HCT116 (cell line): ENCODE data around the gene TNPO2. TPM values are rescaled to one million over a fixed set of nuclear protein-coding genes. Genes with fewer than 3 reads are reported as not detected.

Experiments
- ATAC-seq: fragments of 200-7000 bp; cut with Tn5 transposase; 2 replicates; pipeline ENCODE4 v1.9.1; 2020; ENCODE audit warnings: mild to moderate bottlenecking, moderate library complexity
- BruUV-seq: library from RNA; stranded (reverse); fragments of 400-500 nt; replicated peaks from 2 replicates; lab custom pipeline; 2021; lab: Mats Ljungman, UMichigan
- CTCF ChIA-PET: fragments of 300-600 bp; sonication (Branson Sonifier 250); formaldehyde crosslinking; loops from one replicate; lab custom pipeline; 2021; ENCODE audit warnings: antibody characterized with exemption; lab: Charles Lee
- POLR2A ChIA-PET: fragments of 300-600, 350-600 bp; sonication (Branson Sonifier 250); formaldehyde crosslinking; loops from one replicate; lab custom pipeline; 2021; ENCODE audit warnings: antibody characterized with exemption; lab: Charles Lee
- RAD21 ChIA-PET, 2 experiments: fragments of 300-600 bp; sonication (Branson Sonifier 250); formaldehyde crosslinking; loops; one replicate each; lab custom pipeline; 2023; ENCODE audit warnings: low total read pairs in 2 of 2; ENCODE audit not compliant: uncharacterized antibody in 2 of 2, unreplicated experiment in 2 of 2, low non-redundant PET in 1 of 2; lab: Charles Lee
- DNase-seq: peaks from one replicate; pipeline ENCODE4 v3.0.0-alpha.2; 2010; ENCODE audit warnings: low read depth, low spot score
- H2AFZ ChIP-seq: fragments of 200-600 bp; shearing (Covaris generic), sonication (generic); 2 replicates; pipeline ENCODE4 v1.6.1; 2017; ENCODE audit warnings: low read depth, mixed run types, mixed read lengths, antibody characterized with exemption, low read length; ENCODE audit not compliant: poor library complexity, severe bottlenecking
- H3K27ac ChIP-seq: 2 replicates; pipeline ENCODE4 v1.5.1; 2012; ENCODE audit warnings: low read depth, low read length
- H3K27me3 ChIP-seq: fragments of 200-600 bp; sonication (generic); 2 replicates; pipeline ENCODE4 v1.6.1; 2016; ENCODE audit warnings: mixed run types, low read length, mixed read lengths; ENCODE audit not compliant: insufficient read depth
- H3K36me3 ChIP-seq, 2 experiments: fragments of 200-500 bp in 1 of 2; fragments of 200-600 bp in 1 of 2; sonication (Bioruptor generic) in 1 of 2; sonication (generic) in 1 of 2; 2 replicates each; pipeline versions ENCODE4 v1.5.1 to v1.6.1; 2014 to 2016; ENCODE audit warnings: low read length in 2 of 2, inconsistent platforms in 1 of 2, mixed read lengths in 1 of 2, mixed run types in 1 of 2; ENCODE audit not compliant: insufficient read depth in 2 of 2, control insufficient read depth in 1 of 2
- H3K4me1 ChIP-seq, 2 experiments: fragments of 200-600 bp in 1 of 2; sonication (generic) in 1 of 2; 2 replicates each; pipeline versions ENCODE4 v1.5.1 to v1.6.1; 2012 to 2017; ENCODE audit warnings: low read length in 2 of 2, inconsistent platforms in 1 of 2, mild to moderate bottlenecking in 1 of 2, mixed read lengths in 1 of 2, mixed run types in 1 of 2, moderate library complexity in 1 of 2; ENCODE audit not compliant: insufficient read depth in 2 of 2, control insufficient read depth in 1 of 2
- H3K4me2 ChIP-seq: fragments of 200-600 bp; sonication (generic); 2 replicates; pipeline ENCODE4 v1.6.1; 2017; ENCODE audit warnings: mixed run types, low read length, mixed read lengths
- H3K4me3 ChIP-seq, 2 experiments: fragments of 200-600 bp in 1 of 2; sonication (generic) in 1 of 2; replicated peaks in 1 of 2; 2 replicates each; pipeline ENCODE4 v1.5.1; 2011 to 2016; ENCODE audit warnings: low read length in 2 of 2, control low read depth in 1 of 2, low read depth in 1 of 2, mild to moderate bottlenecking in 1 of 2, mixed read lengths in 1 of 2, mixed run types in 1 of 2
- H3K79me2 ChIP-seq: fragments of 200-600 bp; sonication (generic); 2 replicates; pipeline ENCODE4 v1.6.1; 2017; ENCODE audit warnings: mild to moderate bottlenecking, mixed run types, low read length, moderate library complexity, mixed read lengths; ENCODE audit not compliant: insufficient read depth
- H3K9ac ChIP-seq: fragments of 200-600 bp; sonication (generic); 2 replicates; pipeline ENCODE4 v1.6.1; 2016; ENCODE audit warnings: low read length, mixed read lengths
- H3K9me2 ChIP-seq: fragments of 200-600 bp; sonication (generic), shearing (Covaris generic); 2 replicates; pipeline ENCODE4 v1.6.1; 2017; ENCODE audit warnings: mixed run types, mild to moderate bottlenecking, moderate library complexity; ENCODE audit not compliant: insufficient read depth
- H3K9me3 ChIP-seq, 2 experiments: fragments of 200-500 bp in 1 of 2; fragments of 200-600 bp in 1 of 2; sonication (Bioruptor generic) in 1 of 2; sonication (generic) in 1 of 2; 2 replicates each; pipeline ENCODE4 v1.6.1; 2014 to 2017; ENCODE audit warnings: low read length in 2 of 2, mixed read lengths in 2 of 2, inconsistent platforms in 1 of 2, low read depth in 1 of 2, mild to moderate bottlenecking in 1 of 2, mixed run types in 1 of 2, moderate library complexity in 1 of 2; ENCODE audit not compliant: control insufficient read depth in 1 of 2, insufficient read depth in 1 of 2
- H4K20me1 ChIP-seq: fragments of 200-600 bp; sonication (generic), shearing (Covaris generic); 2 replicates; pipeline ENCODE4 v1.6.1; 2017; ENCODE audit warnings: mixed run types, mild to moderate bottlenecking, moderate library complexity; ENCODE audit not compliant: insufficient read depth
- CEBPB ChIP-seq: IDR thresholded peaks from 2 replicates; pipeline ENCODE4 v1.6.1; 2012; ENCODE audit warnings: low read depth
- SIN3A ChIP-seq: IDR thresholded peaks from 2 replicates; pipeline ENCODE4 v1.6.1; 2012; ENCODE audit warnings: low read depth
- intact Hi-C: fragments of 100-400 bp; cut with micrococcal nuclease; formaldehyde crosslinking; loops from 2 replicates; pipeline ENCODE4 v1.10.0; 2022
- total RNA-seq: library from RNA; stranded (reverse); gene quantifications from one replicate; pipeline ENCODE4 v1.2.1, GENCODE V29; 2021; ENCODE audit not compliant: unreplicated experiment
- TF ChIP-seq, protein P1 (sequence below): IDR thresholded peaks from 2 replicates; pipeline ENCODE4 v1.6.1; 2011; ENCODE audit warnings: mild to moderate bottlenecking, low read length, moderate library complexity; ENCODE audit not compliant: insufficient replicate concordance; ENCODE audit errors: extremely low read depth

The TNPO2 gene
- total RNA-seq, 1 experiment from 2014 or later, result 81.8 TPM

GRCh38 chr19:12759686-12760085 is 36.0 kb upstream of the TNPO2 start:
- Histone ChIP-seq H3K9ac (no peak overlapping the region), H2AFZ (no peak overlapping the region), H3K9me3 (no peaks in the 10 kb centered on the region), H3K4me1 (peaks cover 4 to 13% of the 10 kb centered on the region in 2 experiments; a peak in 3 of 4 replicates), H3K27me3 (no peaks in the 10 kb centered on the region), H3K4me3 (no peak overlapping the region), H3K4me2 (no peak overlapping the region), H3K27ac (no peak overlapping the region), H3K36me3 (peaks cover 11 to 12% of the 10 kb centered on the region in 2 experiments), H4K20me1 (no peaks in the 10 kb centered on the region), H3K9me2 (no peaks in the 10 kb centered on the region), H3K79me2 (no peaks in the 10 kb centered on the region)
- RAD21 ChIA-PET, result interaction anchor here in 1 of 2 experiments (0.8 kb wide), 1 partner anchor 88 kb away, joined by 3 read pairs; no protein-coding TSS in a partner anchor
- BruUV-seq, result no TSS peak
- CTCF ChIA-PET, result interaction anchor here (0.6 to 6.1 kb wide), 13 partner anchors 11 to 121 kb away, joined by 3 to 87 read pairs (median 5); partner anchors contain the start of genes DNASE2, HOOK2, JUNB and RTBDN
- TF ChIP-seq, protein P1, sequence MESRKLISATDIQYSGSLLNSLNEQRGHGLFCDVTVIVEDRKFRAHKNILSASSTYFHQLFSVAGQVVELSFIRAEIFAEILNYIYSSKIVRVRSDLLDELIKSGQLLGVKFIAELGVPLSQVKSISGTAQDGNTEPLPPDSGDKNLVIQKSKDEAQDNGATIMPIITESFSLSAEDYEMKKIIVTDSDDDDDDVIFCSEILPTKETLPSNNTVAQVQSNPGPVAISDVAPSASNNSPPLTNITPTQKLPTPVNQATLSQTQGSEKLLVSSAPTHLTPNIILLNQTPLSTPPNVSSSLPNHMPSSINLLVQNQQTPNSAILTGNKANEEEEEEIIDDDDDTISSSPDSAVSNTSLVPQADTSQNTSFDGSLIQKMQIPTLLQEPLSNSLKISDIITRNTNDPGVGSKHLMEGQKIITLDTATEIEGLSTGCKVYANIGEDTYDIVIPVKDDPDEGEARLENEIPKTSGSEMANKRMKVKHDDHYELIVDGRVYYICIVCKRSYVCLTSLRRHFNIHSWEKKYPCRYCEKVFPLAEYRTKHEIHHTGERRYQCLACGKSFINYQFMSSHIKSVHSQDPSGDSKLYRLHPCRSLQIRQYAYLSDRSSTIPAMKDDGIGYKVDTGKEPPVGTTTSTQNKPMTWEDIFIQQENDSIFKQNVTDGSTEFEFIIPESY, result no peak
- no peak for TF ChIP-seq SIN3A
- no peak for TF ChIP-seq CEBPB
- POLR2A ChIA-PET, result interaction anchor here (0.6 to 2.7 kb wide), 4 partner anchors 32 to 53 kb away, joined by 3 to 9 read pairs (median 5); partner anchors contain the start of gene JUNB
- ATAC-seq (no peak), DNase-seq (no peak)
- intact Hi-C loops, result no loop called here
